GM21825 (cell line): ENCODE measurements around the gene SMYD1.
A peak's percentile ranks its signal among the peaks of the same experiment; 100 is the strongest.
"Not testable (repeated sequence)": the region's sequence is repeated elsewhere in the genome, so short reads cannot be mapped to it uniquely, and the experiment has no call there.

ENCODE experiments used
- ATAC-seq: cut with Tn5 transposase; IDR thresholded peaks from one replicate; pipeline ENCODE4 v1.9.1; 2021; ENCODE audit warnings: mild to moderate bottlenecking, moderate library complexity; ENCODE audit not compliant: unreplicated experiment

Gene SMYD1

GRCh38 chr2:88067598-88067997 is at the start of gene SMYD1:
Gene SMYD1 (plus strand): TSS chr2:88067825. CDS start chr2:88067865, 40 bp downstream.
- no peak for ATAC-seq

GRCh38 chr2:88018077-88018805 is 49.4 kb upstream of the SMYD1 start:
- not testable (repeated sequence) for ATAC-seq

DNA sequence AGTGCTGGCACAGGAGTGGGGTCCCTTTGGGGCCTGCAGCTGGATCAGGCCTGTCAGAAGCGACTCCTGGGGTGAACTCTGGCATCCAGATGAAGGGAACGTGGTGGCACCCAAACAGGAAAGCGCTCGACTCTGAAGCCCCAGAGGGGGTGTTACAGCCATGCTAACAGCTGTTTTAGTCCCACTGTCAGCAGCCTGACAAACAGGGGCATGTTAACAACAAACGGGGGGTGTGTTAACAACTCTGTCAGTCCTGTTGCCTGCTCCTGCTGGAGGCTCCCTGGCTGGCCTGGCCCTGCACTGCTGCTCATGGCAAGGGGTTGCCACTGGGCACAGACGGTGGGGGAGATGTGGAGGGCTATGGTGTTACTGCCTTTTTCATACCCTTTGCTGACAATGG is 48.7 kb upstream of the SMYD1 start:
- ATAC-seq, result no peak

DNA sequence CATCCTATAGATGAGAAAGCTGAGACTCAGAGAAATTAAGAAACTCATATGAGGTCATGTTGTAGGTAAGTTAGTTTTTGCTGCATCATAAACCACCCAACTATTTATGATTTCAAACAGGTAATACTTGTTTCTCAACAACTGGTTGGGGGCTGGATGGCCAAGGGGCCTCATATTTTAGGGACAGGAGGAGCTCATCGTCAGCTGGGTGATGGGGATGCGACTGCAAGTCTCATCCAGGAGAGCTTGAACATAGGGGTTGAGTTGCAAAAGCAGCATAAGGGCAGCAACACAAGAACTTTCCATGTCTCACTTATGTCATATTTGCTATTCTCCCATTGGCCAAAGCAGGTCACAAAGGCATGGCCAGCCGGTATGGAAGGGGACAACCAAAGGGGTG is 47.6 kb upstream of the SMYD1 start:
- no peak for ATAC-seq

- ATAC-seq, result no peak
Observed at GRCh38 chr2:88022669-88022921, 45.0 kb upstream of the SMYD1 start.

GRCh38 chr2:88024509-88024908 is 43.1 kb upstream of the SMYD1 start:
- ATAC-seq, result no peak

GRCh38 chr2:88027697-88028389 is 39.8 kb upstream of the SMYD1 start:
- ATAC-seq, result peak; percentile 59

GRCh38 chr2:88028931-88029330 is 38.7 kb upstream of the SMYD1 start:
- ATAC-seq, result no peak

- ATAC-seq, result no peak
Observed at GRCh38 chr2:88032070-88032702, 35.4 kb upstream of the SMYD1 start.

- no peak for ATAC-seq
Observed at GRCh38 chr2:88036182-88036581, 31.4 kb upstream of the SMYD1 start.

DNA sequence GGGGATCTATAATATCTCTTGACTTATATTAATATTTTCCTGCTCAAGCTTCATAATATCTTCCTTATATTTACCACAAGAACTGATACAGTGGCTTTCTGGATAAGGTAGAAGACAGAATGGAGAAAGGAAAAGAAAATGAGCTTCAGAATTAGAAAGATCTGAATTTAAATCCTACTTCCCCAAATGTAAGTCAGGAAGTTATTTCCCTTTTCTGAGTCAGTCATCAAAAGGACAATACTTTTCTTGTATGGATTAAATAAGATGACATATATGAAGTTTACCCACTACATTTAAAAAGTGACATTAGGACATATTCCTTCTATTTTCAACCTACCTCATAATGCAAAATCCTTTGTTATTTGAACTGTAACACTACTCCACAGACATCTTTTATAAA is 31.0 kb upstream of the SMYD1 start:
- ATAC-seq, result no peak

DNA sequence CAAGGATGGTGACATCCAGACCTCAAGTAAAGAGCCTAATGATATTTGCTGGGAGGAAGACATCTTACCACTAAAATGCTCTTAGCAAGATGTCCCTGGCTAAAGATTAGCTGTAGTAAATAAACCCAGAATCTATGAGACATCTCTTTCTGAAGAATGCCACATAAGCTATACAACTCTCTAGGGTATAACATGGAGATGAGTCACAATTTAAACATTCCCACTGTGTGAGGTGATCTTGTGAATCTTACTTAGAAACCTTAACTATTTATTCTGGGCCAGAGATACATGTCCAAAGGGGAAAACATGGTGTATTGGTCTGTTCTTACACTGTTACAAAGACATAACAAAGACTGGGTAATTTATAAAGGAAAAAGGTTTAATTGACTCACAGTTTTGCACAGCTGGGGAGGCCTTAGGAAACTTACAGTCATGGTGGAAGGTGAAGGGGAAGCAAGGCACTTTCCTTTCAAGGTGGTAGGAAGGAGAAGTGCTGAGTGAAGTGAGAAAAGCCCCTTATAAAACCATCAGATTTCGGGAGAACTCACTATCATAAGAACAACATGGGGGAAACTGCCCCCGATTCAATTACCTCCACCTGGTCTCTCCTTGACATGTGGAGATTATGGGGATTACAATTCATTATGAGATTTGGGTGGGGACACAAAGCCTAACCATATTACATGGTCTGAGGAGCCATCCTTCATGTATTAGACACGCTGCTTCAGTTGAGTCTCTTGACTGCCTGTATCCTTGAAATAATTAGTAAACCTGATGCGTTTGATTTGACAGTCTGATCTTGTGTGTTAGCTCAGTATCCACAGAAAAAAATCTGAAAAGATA is 29.1 kb upstream of the SMYD1 start:
- no peak for ATAC-seq

- no peak for ATAC-seq
Observed at GRCh38 chr2:88042476-88042875, 25.1 kb upstream of the SMYD1 start.

GRCh38 chr2:88045561-88045960 is 22.1 kb upstream of the SMYD1 start:
- not testable (repeated sequence) for ATAC-seq

DNA sequence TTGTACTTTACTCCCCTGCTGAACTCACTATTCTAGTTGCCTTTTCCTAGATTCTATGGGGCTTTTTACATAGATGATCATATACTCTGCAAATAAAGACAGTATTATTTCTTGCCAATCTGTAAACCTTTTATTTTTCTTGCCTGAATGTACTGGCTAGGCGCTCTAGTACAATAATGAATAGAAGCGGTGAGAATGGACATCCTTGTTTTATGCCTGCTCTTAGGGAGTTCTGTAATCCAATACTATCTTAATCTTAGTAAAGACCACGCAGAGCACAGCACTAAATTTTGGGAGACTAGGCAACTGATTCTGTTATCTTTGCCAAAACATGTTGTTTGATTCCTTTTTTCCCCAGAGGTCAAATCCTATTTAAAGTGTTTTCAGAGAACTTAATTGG is 19.1 kb upstream of the SMYD1 start:
- ATAC-seq, result no peak

DNA sequence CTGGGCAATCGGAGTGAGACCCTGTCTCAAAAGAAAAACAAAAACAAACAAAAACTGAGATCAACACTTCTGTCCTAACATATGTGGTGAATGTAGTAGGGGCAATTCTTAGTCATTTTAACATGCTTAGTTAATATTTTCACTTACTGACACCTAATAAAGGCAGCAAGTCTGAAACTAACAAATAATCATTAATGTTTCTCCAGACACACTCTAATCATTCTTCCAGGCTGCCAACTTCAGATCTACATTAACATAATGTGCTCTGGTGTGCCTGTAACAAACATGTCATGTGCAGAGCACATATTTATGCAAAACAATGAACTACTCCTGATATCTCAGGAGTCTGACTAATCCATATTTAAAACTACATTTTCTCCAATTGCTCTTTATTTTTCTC is 18.0 kb upstream of the SMYD1 start:
- no peak for ATAC-seq

DNA sequence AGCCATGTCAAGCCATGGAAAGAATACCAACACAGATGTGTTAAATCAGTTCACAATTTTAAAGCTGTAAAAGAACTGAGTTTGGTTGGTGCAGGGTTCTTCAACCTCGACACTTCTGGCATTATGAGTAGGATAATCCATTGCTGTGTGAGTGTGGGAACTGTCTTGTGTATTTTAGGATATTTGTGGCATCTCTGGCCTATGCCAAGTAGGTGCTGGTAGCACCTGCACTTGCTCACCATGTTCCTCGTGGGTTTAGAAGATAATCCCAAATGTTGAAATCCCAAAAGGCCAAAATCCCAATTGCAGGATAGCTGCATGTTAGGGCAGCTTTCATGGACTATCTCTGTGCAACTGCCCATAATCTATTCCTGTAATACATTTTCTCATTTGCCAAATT is 15.8 kb upstream of the SMYD1 start:
- no peak for ATAC-seq

GRCh38 chr2:88053296-88053695 is 14.3 kb upstream of the SMYD1 start:
- no peak for ATAC-seq

- ATAC-seq, result no peak
Observed at GRCh38 chr2:88053934-88054781, 13.5 kb upstream of the SMYD1 start.

- ATAC-seq, result no peak
Observed at GRCh38 chr2:88054782-88055370, 12.7 kb upstream of the SMYD1 start.
